ENCODE data around the gene ELK4.

DNA sequence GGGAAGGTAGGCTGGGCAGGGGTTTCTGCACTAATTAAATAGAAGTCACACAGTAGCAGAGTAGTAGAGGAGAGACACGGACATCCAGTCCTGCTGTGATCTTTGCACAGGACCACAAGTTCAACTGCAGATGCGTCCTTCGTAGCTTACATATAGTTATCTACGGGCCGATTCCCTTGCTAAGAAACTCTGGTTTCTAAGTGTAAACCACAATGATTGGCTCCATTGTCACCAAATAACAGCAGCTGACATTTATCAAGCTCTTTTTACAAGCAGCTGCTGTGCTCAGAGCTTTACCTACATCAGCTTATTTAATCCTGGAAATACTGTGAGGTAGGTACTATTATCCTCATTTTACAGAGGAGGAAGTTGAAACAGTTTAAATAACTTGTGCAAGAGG is 45.4 kb upstream of the ELK4 start:
- TF ChIP-seq, protein P1, sequence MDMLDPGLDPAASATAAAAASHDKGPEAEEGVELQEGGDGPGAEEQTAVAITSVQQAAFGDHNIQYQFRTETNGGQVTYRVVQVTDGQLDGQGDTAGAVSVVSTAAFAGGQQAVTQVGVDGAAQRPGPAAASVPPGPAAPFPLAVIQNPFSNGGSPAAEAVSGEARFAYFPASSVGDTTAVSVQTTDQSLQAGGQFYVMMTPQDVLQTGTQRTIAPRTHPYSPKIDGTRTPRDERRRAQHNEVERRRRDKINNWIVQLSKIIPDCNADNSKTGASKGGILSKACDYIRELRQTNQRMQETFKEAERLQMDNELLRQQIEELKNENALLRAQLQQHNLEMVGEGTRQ (IDR thresholded peaks at IDR 0.05; ENCODE audit: low read depth, low read length), result no peak
- TF ChIP-seq, protein P2, sequence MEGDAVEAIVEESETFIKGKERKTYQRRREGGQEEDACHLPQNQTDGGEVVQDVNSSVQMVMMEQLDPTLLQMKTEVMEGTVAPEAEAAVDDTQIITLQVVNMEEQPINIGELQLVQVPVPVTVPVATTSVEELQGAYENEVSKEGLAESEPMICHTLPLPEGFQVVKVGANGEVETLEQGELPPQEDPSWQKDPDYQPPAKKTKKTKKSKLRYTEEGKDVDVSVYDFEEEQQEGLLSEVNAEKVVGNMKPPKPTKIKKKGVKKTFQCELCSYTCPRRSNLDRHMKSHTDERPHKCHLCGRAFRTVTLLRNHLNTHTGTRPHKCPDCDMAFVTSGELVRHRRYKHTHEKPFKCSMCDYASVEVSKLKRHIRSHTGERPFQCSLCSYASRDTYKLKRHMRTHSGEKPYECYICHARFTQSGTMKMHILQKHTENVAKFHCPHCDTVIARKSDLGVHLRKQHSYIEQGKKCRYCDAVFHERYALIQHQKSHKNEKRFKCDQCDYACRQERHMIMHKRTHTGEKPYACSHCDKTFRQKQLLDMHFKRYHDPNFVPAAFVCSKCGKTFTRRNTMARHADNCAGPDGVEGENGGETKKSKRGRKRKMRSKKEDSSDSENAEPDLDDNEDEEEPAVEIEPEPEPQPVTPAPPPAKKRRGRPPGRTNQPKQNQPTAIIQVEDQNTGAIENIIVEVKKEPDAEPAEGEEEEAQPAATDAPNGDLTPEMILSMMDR (conservative IDR thresholded peaks at IDR 0.05; ENCODE audit: low read depth, low read length), result no peak
- TF ChIP-seq RFX5 (IDR thresholded peaks at IDR 0.05; ENCODE audit: low read depth, low read length) (no peak), BHLHE40 (IDR thresholded peaks at IDR 0.05; ENCODE audit: low read depth, low read length) (no peak), POLR2A (IDR thresholded peaks at IDR 0.05; ENCODE audit: low read depth, low read length) (no peak), SMC3 (IDR thresholded peaks at IDR 0.05; ENCODE audit: low read depth, low read length) (no peak), MXI1 (IDR thresholded peaks at IDR 0.05; ENCODE audit: borderline replicate concordance, low read depth, low read length) (no peak)
- TF ChIP-seq, protein P3, sequence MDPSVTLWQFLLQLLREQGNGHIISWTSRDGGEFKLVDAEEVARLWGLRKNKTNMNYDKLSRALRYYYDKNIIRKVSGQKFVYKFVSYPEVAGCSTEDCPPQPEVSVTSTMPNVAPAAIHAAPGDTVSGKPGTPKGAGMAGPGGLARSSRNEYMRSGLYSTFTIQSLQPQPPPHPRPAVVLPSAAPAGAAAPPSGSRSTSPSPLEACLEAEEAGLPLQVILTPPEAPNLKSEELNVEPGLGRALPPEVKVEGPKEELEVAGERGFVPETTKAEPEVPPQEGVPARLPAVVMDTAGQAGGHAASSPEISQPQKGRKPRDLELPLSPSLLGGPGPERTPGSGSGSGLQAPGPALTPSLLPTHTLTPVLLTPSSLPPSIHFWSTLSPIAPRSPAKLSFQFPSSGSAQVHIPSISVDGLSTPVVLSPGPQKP (IDR thresholded peaks at IDR 0.05; ENCODE audit: borderline replicate concordance, low read depth, low read length), result no peak
